ENCODE results near the gene LUC7L3. TPM values are rescaled to one million over a fixed set of nuclear protein-coding genes. Genes with fewer than 3 reads are reported as not detected.
A peak's percentile ranks its signal among the peaks of the same experiment; 100 is the strongest.

The LUC7L3 gene
- polyA plus RNA-seq, 2 of the 4 experiments (the other 2 are of a cell fraction): 209 to 211 TPM

GRCh38 chr17:50707289-50708049 lies 11.9 kb upstream of the LUC7L3 start, which contains the start of gene ANKRD40 (continued):
- TF ChIP-seq PHF8 (IDR thresholded peaks at IDR 0.05; ENCODE audit: borderline replicate concordance, low read depth) (peak; percentile 79), EHMT2 (IDR thresholded peaks at IDR 0.05; ENCODE audit: low read depth) (no peak), CBX2 (IDR thresholded peaks at IDR 0.05; ENCODE audit: borderline replicate concordance, low read depth) (no peak)

GRCh38 chr17:50708050-50709000 lies 11.1 kb upstream of the LUC7L3 start:
- TF ChIP-seq REST (IDR thresholded peaks at IDR 0.05): no peak
- TF ChIP-seq BHLHE40 (IDR thresholded peaks at IDR 0.05; ENCODE audit: low read depth, low read length): no peak
- 0 out of 3 replicates have a peak, but pooled peaks have one; percentile 16 for TF ChIP-seq CTCF (IDR thresholded peaks at IDR 0.05)
- TF ChIP-seq RARB (CRISPR knock-in tag; IDR thresholded peaks at IDR 0.05): no peak
- no peak for TF ChIP-seq MYC (IDR thresholded peaks at IDR 0.05; ENCODE audit: borderline replicate concordance, low read length)
- TF ChIP-seq EP300 (IDR thresholded peaks at IDR 0.05): no peak
- no peak for TF ChIP-seq HOXB13 (CRISPR knock-in tag; IDR thresholded peaks at IDR 0.05; ENCODE audit: low read depth)
- 0 out of 2 replicates have a peak, but pooled peaks have one; percentile 32 for TF ChIP-seq HOXA7 (CRISPR knock-in tag; IDR thresholded peaks at IDR 0.05)
- TF ChIP-seq BCL3 (IDR thresholded peaks at IDR 0.05): 0 out of 3 replicates have a peak, but pooled peaks have one; percentile 2
- TF ChIP-seq MAFK (IDR thresholded peaks at IDR 0.05; ENCODE audit: partially characterized antibody): peak; percentile 93
- no peak for TF ChIP-seq TFCP2L1 (CRISPR knock-in tag; IDR thresholded peaks at IDR 0.05)
- TF ChIP-seq PHF8 (IDR thresholded peaks at IDR 0.05; ENCODE audit: borderline replicate concordance, low read depth): 0 out of 2 replicates have a peak, but pooled peaks have one; percentile 4
- TF ChIP-seq SMC3 (IDR thresholded peaks at IDR 0.05): 0 out of 3 replicates have a peak, but pooled peaks have one; percentile 7
- no peak for TF ChIP-seq ZC3H11A (IDR thresholded peaks at IDR 0.05)
- Histone ChIP-seq H3K4me2 (peak overlapping the region; percentile 90), H3K27ac (peak overlapping the region; percentile 96 to 98), H3K9me3 (no peaks in the 10 kb centered on the region), H3K4me3 (peak overlapping the region; percentile 65), H3K4me1 (peaks cover 30% of the 10 kb centered on the region)
- no peak for FAIRE-seq
- POLR2A ChIA-PET: interaction anchor here (1.0 to 3.4 kb wide), 2 partner anchors 11 to 159 kb away, joined by 4 to 23 read pairs; partner anchors contain the start of gene LUC7L3
- 6% methylated on average over 6 of the region's 6 CpGs for WGBS (ENCODE audit: missing lambda C conversion rate)
- CTCF ChIA-PET: interaction anchor here (0.9 to 52.6 kb wide), 8 partner anchors 8 to 162 kb away, joined by 3 to 2097 read pairs (median 5); partner anchors contain the start of genes ABCC3 and SPATA20
- ATAC-seq: peak; percentile 11 to 19; a peak in 4 of 6 replicates
- peak in 1 of 2 experiments; percentile 44 for DNase-seq (ENCODE audit: low read depth in 1 of 2, low spot score in 1 of 2)
